ENCODE results near the gene DMAP1. TPM values are rescaled to one million over a fixed set of nuclear protein-coding genes. Genes with fewer than 3 reads are reported as not detected.
A peak's percentile ranks its signal among the peaks of the same experiment; 100 is the strongest.

DMAP1 gene
- total RNA-seq, 1 experiment from 2014 or later: 52.9 TPM

DNA sequence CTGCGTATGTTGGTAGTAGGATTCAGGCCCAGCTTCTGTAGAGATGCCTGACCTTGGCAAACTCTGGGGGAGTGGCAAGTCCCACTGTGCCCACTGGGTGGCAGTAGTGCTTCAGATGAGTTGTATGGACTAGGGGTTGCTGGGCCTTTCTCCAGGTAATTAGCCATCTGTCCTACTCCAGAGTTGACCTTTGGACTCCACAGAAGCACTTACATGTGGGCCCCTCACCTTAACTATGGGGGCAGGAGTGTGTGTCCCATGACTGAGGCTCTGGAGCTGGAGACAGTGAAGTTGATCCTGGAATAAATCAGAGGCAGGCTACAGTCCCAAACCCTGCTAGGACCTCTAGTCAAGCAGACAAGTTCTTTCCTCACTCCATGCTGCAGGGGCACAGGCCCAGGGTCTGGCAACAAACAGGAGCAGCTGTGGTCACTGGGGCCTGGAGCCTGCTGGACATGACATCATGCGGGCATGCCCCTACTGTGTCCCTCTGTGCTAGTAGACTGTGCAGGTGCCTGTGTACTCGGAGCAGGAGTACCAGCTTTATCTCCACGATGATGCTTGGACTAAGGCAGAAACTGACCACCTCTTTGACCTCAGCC, 4.6 kb downstream of the DMAP1 start:
- Histone ChIP-seq H3K36me3 (ENCODE audit: control insufficient read depth, insufficient read depth, low read length) (peaks cover 13% of the 10 kb centered on the region; the same call in 1 of the 2 replicates), H3K4me1 (ENCODE audit: control insufficient read depth, insufficient read depth, low read length) (peaks cover 5% of the 10 kb centered on the region), H3K4me3 (ENCODE audit: low read depth in 2 of 2, low read length in 2 of 2) (no peak overlapping the region), H3K27ac (ENCODE audit: low read length) (no peak overlapping the region), H3K9me3 (ENCODE audit: control insufficient read depth, insufficient read depth, low read depth, low read length) (no peaks in the 10 kb centered on the region), H3K27me3 (ENCODE audit: control insufficient read depth, insufficient read depth, low read length) (no peaks in the 10 kb centered on the region)
- POLR2A ChIA-PET: no interaction called here
- TF ChIP-seq POLR2AphosphoS5 (IDR thresholded peaks at IDR 0.05; ENCODE audit: low read depth, low read length) (no peak), TCF7L2 (IDR thresholded peaks at IDR 0.05; ENCODE audit: low read depth, low read length) (no peak)
- TF ChIP-seq, protein P1, sequence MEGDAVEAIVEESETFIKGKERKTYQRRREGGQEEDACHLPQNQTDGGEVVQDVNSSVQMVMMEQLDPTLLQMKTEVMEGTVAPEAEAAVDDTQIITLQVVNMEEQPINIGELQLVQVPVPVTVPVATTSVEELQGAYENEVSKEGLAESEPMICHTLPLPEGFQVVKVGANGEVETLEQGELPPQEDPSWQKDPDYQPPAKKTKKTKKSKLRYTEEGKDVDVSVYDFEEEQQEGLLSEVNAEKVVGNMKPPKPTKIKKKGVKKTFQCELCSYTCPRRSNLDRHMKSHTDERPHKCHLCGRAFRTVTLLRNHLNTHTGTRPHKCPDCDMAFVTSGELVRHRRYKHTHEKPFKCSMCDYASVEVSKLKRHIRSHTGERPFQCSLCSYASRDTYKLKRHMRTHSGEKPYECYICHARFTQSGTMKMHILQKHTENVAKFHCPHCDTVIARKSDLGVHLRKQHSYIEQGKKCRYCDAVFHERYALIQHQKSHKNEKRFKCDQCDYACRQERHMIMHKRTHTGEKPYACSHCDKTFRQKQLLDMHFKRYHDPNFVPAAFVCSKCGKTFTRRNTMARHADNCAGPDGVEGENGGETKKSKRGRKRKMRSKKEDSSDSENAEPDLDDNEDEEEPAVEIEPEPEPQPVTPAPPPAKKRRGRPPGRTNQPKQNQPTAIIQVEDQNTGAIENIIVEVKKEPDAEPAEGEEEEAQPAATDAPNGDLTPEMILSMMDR (IDR thresholded peaks at IDR 0.05): peak; percentile 94
- TF ChIP-seq, protein P2, sequence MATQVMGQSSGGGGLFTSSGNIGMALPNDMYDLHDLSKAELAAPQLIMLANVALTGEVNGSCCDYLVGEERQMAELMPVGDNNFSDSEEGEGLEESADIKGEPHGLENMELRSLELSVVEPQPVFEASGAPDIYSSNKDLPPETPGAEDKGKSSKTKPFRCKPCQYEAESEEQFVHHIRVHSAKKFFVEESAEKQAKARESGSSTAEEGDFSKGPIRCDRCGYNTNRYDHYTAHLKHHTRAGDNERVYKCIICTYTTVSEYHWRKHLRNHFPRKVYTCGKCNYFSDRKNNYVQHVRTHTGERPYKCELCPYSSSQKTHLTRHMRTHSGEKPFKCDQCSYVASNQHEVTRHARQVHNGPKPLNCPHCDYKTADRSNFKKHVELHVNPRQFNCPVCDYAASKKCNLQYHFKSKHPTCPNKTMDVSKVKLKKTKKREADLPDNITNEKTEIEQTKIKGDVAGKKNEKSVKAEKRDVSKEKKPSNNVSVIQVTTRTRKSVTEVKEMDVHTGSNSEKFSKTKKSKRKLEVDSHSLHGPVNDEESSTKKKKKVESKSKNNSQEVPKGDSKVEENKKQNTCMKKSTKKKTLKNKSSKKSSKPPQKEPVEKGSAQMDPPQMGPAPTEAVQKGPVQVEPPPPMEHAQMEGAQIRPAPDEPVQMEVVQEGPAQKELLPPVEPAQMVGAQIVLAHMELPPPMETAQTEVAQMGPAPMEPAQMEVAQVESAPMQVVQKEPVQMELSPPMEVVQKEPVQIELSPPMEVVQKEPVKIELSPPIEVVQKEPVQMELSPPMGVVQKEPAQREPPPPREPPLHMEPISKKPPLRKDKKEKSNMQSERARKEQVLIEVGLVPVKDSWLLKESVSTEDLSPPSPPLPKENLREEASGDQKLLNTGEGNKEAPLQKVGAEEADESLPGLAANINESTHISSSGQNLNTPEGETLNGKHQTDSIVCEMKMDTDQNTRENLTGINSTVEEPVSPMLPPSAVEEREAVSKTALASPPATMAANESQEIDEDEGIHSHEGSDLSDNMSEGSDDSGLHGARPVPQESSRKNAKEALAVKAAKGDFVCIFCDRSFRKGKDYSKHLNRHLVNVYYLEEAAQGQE (IDR thresholded peaks at IDR 0.05; ENCODE audit: insufficient read depth in 1 of 2, low read depth in 2 of 2, low read length in 1 of 2): no peak
- no TSS peak for BruUV-seq (replicated peaks)
- CTCF ChIA-PET: interaction anchor here (0.6 to 1.5 kb wide), 9 partner anchors 15 to 446 kb away, joined by 3 to 7 read pairs (median 3); no protein-coding TSS in a partner anchor
- ATAC-seq (peak; percentile 78), DNase-seq (ENCODE audit: low read depth, low spot score) (peak; percentile 61)
- in situ Hi-C loops (cut with HindIII; ENCODE audit: low pct_unique_long_range_greater_than_20kb, low sequenced_read_pairs) (no loop called here), intact Hi-C loops (cut with micrococcal nuclease; ENCODE audit: unreplicated experiment) (loop anchor here (5.0 kb wide), 1 partner anchor 379 kb away; no protein-coding TSS in a partner anchor)

DNA sequence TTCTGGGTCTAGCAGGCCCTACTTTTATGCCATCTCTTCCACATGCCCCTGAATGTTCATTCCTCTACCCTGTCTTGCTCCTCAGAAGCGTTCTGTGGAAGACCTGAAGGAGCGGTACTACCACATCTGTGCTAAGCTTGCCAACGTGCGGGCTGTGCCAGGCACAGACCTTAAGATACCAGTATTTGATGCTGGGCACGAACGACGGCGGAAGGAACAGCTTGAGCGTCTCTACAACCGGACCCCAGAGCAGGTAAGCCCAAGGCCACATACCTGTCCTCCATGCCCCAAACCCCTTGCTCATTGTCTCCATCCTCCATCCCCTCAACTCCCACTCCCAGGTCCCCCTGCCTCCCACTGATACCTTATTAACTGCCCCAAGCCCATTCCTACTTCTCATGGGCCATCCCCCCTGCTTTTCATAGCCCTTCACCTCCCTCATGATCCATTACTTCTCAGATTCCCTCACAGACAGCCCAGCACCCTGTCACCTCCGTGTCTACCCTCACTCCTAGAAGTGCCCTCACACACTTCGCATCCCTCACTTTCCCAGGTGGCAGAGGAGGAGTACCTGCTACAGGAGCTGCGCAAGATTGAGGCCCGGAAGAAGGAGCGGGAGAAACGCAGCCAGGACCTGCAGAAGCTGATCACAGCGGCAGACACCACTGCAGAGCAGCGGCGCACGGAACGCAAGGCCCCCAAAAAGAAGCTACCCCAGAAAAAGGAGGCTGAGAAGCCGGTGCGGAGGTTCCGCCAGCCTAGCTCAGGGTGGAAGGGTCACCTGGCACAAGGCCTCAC, 5.4 kb downstream of the DMAP1 start:
- no peak overlapping the region for H3K27ac ChIP-seq (ENCODE audit: low read length)
- no TSS peak for BruUV-seq (replicated peaks)
- ChIA-PET POLR2A (no interaction called here), CTCF (interaction anchor here (0.6 to 1.5 kb wide), 2 partner anchors 39 to 374 kb away, joined by 3 to 5 read pairs; no protein-coding TSS in a partner anchor)
- TF ChIP-seq TCF7L2 (IDR thresholded peaks at IDR 0.05; ENCODE audit: low read depth, low read length) (no peak), POLR2AphosphoS5 (IDR thresholded peaks at IDR 0.05; ENCODE audit: low read depth, low read length) (no peak), SIN3A (IDR thresholded peaks at IDR 0.05; ENCODE audit: borderline replicate concordance, insufficient read depth, low read depth, low read length) (no peak)
- TF ChIP-seq, protein P2 (IDR thresholded peaks at IDR 0.05; ENCODE audit: insufficient read depth in 1 of 2, low read depth in 2 of 2, low read length in 1 of 2): no peak
- TF ChIP-seq, protein P1 (IDR thresholded peaks at IDR 0.05): no peak
- peaks cover 5% of the 10 kb centered on the region; the same call in 1 of the 2 replicates for H3K4me1 ChIP-seq (ENCODE audit: control insufficient read depth, insufficient read depth, low read length)
- in situ Hi-C loops (cut with HindIII; ENCODE audit: low pct_unique_long_range_greater_than_20kb, low sequenced_read_pairs): no loop called here
- H3K27me3 ChIP-seq (ENCODE audit: control insufficient read depth, insufficient read depth, low read length): no peaks in the 10 kb centered on the region
- peaks cover 9% of the 10 kb centered on the region; the same call in 1 of the 2 replicates for H3K36me3 ChIP-seq (ENCODE audit: control insufficient read depth, insufficient read depth, low read length)
- DNase-seq (ENCODE audit: low read depth, low spot score) (no peak), ATAC-seq (no peak)
- no peaks in the 10 kb centered on the region for H3K9me3 ChIP-seq (ENCODE audit: control insufficient read depth, insufficient read depth, low read depth, low read length)
- intact Hi-C loops (cut with micrococcal nuclease; ENCODE audit: unreplicated experiment): loop anchor here (5.0 kb wide), 1 partner anchor 379 kb away; no protein-coding TSS in a partner anchor
- H3K4me3 ChIP-seq (ENCODE audit: low read depth in 2 of 2, low read length in 2 of 2): no peak overlapping the region

All from Panc1 (cell line).